WTC11 (cell line): ENCODE data around the gene ZNF253. TPM values are rescaled to one million over a fixed set of nuclear protein-coding genes. Genes with fewer than 3 reads are reported as not detected.

Experiments
- ATAC-seq: fragments of 200-7000 bp; cut with Tn5 transposase; 2 replicates; pipeline ENCODE4 v1.10.0; 2021; ENCODE audit warnings: mild to moderate bottlenecking, moderate library complexity
- CTCF ChIA-PET: fragments of 300-600 bp; sonication (Branson Sonifier 250); formaldehyde crosslinking; loops from one replicate; lab custom pipeline; 2021; ENCODE audit warnings: antibody characterized with exemption; lab: Charles Lee
- POLR2A ChIA-PET: fragments of 350-600 bp; sonication (Branson Sonifier 250); formaldehyde crosslinking; loops from one replicate; lab custom pipeline; 2021; ENCODE audit warnings: antibody characterized with exemption; lab: Charles Lee
- DNase-seq: peaks from one replicate; pipeline ENCODE4 v3.0.0; 2021; ENCODE audit warnings: low spot score
- H3K27ac Mint-ChIP-seq: 2 replicates; pipeline ENCODE4 v1.8.0; 2021; ENCODE audit warnings: mixed read lengths
- H3K27me3 Mint-ChIP-seq: 2 replicates; pipeline ENCODE4 v1.8.0; 2021; ENCODE audit warnings: low read depth, mild to moderate bottlenecking, moderate library complexity, mixed read lengths
- H3K36me3 Mint-ChIP-seq: 2 replicates; pipeline ENCODE4 v1.8.0; 2021; ENCODE audit warnings: mixed read lengths
- H3K4me1 Mint-ChIP-seq: 2 replicates; pipeline ENCODE4 v1.8.0; 2022; ENCODE audit warnings: mixed read lengths
- H3K4me3 Mint-ChIP-seq: 2 replicates; pipeline ENCODE4 v1.8.0; 2021; ENCODE audit warnings: mild to moderate bottlenecking, moderate library complexity, mixed read lengths
- H3K9me3 Mint-ChIP-seq: 2 replicates; pipeline ENCODE4 v1.8.0; 2021; ENCODE audit warnings: mixed read lengths
- AFF4 ChIP-seq: sonication (generic); formaldehyde crosslinking; IDR thresholded peaks from 2 replicates; pipeline ENCODE4 v1.8.1; 2023; ENCODE audit warnings: mild to moderate bottlenecking, missing genetic modification reagents, borderline replicate concordance
- AR ChIP-seq: fragments of 250-450 bp; sonication (Bioruptor Pico); IDR thresholded peaks from 2 replicates; pipeline ENCODE4 v1.9.0; 2021; ENCODE audit warnings: mild to moderate bottlenecking
- ATF1 ChIP-seq: sonication (generic); formaldehyde crosslinking; IDR thresholded peaks from 2 replicates; pipeline ENCODE4 v1.8.1; 2023; ENCODE audit warnings: mild to moderate bottlenecking, moderate library complexity, missing genetic modification reagents
- CREM ChIP-seq: sonication (generic); formaldehyde crosslinking; IDR thresholded peaks from 2 replicates; pipeline ENCODE4 v1.8.1; 2022; ENCODE audit warnings: mild to moderate bottlenecking, missing genetic modification reagents, moderate library complexity
- E2F1 ChIP-seq: sonication (generic); formaldehyde crosslinking; IDR thresholded peaks from 2 replicates; pipeline ENCODE4 v1.8.0; 2022; ENCODE audit warnings: mild to moderate bottlenecking, missing genetic modification reagents
- ETV6 ChIP-seq: sonication (generic); formaldehyde crosslinking; IDR thresholded peaks from 2 replicates; pipeline ENCODE4 v1.8.1; 2022; ENCODE audit warnings: mild to moderate bottlenecking, missing genetic modification reagents
- FOXK1 ChIP-seq: sonication (generic); formaldehyde crosslinking; IDR thresholded peaks from 2 replicates; pipeline ENCODE4 v1.8.0; 2022; ENCODE audit warnings: mild to moderate bottlenecking, moderate library complexity, missing genetic modification reagents
- FOXP4 ChIP-seq: sonication (generic); formaldehyde crosslinking; IDR thresholded peaks from 2 replicates; pipeline ENCODE4 v1.8.0; 2022; ENCODE audit warnings: mild to moderate bottlenecking, missing genetic modification reagents
- GTF2I ChIP-seq: fragments of 250-450 bp; sonication (Bioruptor Pico); conservative IDR thresholded peaks from 2 replicates; pipeline ENCODE4 v1.4.0; 2021; ENCODE audit warnings: mild to moderate bottlenecking
- HMGA2 ChIP-seq: fragments of 250-450 bp; sonication (Bioruptor Pico); IDR thresholded peaks from 2 replicates; pipeline ENCODE4 v1.4.0; 2021; ENCODE audit warnings: mild to moderate bottlenecking, moderate library complexity
- NFYB ChIP-seq: sonication (generic); formaldehyde crosslinking; conservative IDR thresholded peaks from 2 replicates; pipeline ENCODE4 v1.8.0; 2022; ENCODE audit warnings: low read depth, missing genetic modification reagents
- NR1H2 ChIP-seq: sonication (generic); formaldehyde crosslinking; IDR thresholded peaks from 2 replicates; pipeline ENCODE4 v1.9.0; 2021; ENCODE audit warnings: mild to moderate bottlenecking, moderate library complexity, missing genetic modification reagents
- RORB ChIP-seq: fragments of 250-450 bp; sonication (Bioruptor Pico); IDR thresholded peaks from 2 replicates; pipeline ENCODE4 v1.9.0; 2021; ENCODE audit warnings: mild to moderate bottlenecking
- SP1 ChIP-seq: sonication (generic); formaldehyde crosslinking; conservative IDR thresholded peaks from 2 replicates; pipeline ENCODE4 v1.8.1; 2022; ENCODE audit warnings: missing genetic modification reagents
- TEAD1 ChIP-seq: sonication (generic); formaldehyde crosslinking; IDR thresholded peaks from 2 replicates; pipeline ENCODE4 v1.8.0; 2022; ENCODE audit warnings: mild to moderate bottlenecking, missing genetic modification reagents
- total RNA-seq: library from RNA; stranded (reverse); gene quantifications from 3 replicates; pipeline ENCODE4 v1.2.3, GENCODE V29; 2021
- TF ChIP-seq, protein P1 (sequence below): fragments of 200-600 bp; IDR thresholded peaks from 2 replicates; pipeline ENCODE4 v1.8.0; 2022; ENCODE audit warnings: antibody characterized with exemption
- TF ChIP-seq, protein P2 (sequence below): sonication (generic); formaldehyde crosslinking; IDR thresholded peaks from 2 replicates; pipeline ENCODE4 v1.8.1; 2022; ENCODE audit warnings: mild to moderate bottlenecking, moderate library complexity, missing genetic modification reagents
- TF ChIP-seq, protein P3 (sequence below): sonication (generic); formaldehyde crosslinking; IDR thresholded peaks from 2 replicates; pipeline ENCODE4 v1.8.0; 2022; ENCODE audit warnings: mild to moderate bottlenecking, missing genetic modification reagents

ZNF253 gene
- total RNA-seq, 1 experiment from 2014 or later, result 43.6 TPM

DNA sequence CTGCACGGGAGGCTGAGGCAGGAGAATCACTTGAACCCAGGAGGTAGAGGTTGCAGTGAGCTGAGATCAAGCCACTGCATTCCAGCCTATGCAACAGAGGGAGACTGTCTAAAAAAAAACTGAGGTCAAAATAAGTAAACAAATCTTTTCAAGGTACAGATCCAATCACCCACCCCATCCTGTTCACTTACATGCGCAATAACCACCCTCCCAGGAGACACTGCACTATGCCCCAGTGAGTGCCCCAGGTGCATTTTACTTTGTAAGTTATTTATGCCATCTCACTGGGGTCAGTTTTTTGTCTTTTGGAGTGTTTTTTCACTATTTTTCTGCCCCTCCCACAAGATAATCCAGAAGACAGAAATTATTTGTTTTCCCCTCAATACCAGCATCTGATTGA is 6.9 kb upstream of the ZNF253 start (continued):
- no peak for TF ChIP-seq AR (CRISPR knock-in tag)
- no peak for TF ChIP-seq NR1H2
- no peak for TF ChIP-seq RORB (CRISPR knock-in tag)
- no peak for TF ChIP-seq E2F1 (CRISPR knock-in tag)
- TF ChIP-seq NFYB (CRISPR knock-in tag), result no peak
- no peak for TF ChIP-seq GTF2I (CRISPR knock-in tag)
- TF ChIP-seq, protein P1, sequence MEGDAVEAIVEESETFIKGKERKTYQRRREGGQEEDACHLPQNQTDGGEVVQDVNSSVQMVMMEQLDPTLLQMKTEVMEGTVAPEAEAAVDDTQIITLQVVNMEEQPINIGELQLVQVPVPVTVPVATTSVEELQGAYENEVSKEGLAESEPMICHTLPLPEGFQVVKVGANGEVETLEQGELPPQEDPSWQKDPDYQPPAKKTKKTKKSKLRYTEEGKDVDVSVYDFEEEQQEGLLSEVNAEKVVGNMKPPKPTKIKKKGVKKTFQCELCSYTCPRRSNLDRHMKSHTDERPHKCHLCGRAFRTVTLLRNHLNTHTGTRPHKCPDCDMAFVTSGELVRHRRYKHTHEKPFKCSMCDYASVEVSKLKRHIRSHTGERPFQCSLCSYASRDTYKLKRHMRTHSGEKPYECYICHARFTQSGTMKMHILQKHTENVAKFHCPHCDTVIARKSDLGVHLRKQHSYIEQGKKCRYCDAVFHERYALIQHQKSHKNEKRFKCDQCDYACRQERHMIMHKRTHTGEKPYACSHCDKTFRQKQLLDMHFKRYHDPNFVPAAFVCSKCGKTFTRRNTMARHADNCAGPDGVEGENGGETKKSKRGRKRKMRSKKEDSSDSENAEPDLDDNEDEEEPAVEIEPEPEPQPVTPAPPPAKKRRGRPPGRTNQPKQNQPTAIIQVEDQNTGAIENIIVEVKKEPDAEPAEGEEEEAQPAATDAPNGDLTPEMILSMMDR, result no peak
- TF ChIP-seq, all 79 proteins: peak for 0

GRCh38 chr19:19860756-19861390 is 4.8 kb upstream of the ZNF253 start:
- CTCF ChIA-PET, result interaction anchor here (0.9 to 1.9 kb wide), 8 partner anchors 31 to 217 kb away, joined by 3 to 9 read pairs (median 3); partner anchors contain the start of genes GMIP, ZNF506 and ZNF93
- ATAC-seq (peak; percentile 87), DNase-seq (peak; percentile 88)
- Mint-ChIP-seq H3K4me1 (peaks cover 24% of the 10 kb centered on the region), H3K27me3 (no peaks in the 10 kb centered on the region; the same call in 1 of the 2 replicates), H3K27ac (peak overlapping the region; percentile 99), H3K4me3 (peak overlapping the region; percentile 96), H3K36me3 (peaks cover 31% of the 10 kb centered on the region), H3K9me3 (no peaks in the 10 kb centered on the region)
- POLR2A ChIA-PET, result interaction anchor here (0.6 to 3.1 kb wide), 13 partner anchors 11 to 377 kb away, joined by 3 to 40 read pairs (median 4); partner anchors contain the start of genes GMIP, ZNF101, ZNF14 and ZNF506
- TF ChIP-seq AFF4 (CRISPR knock-in tag), result no peak
- TF ChIP-seq, protein P2, sequence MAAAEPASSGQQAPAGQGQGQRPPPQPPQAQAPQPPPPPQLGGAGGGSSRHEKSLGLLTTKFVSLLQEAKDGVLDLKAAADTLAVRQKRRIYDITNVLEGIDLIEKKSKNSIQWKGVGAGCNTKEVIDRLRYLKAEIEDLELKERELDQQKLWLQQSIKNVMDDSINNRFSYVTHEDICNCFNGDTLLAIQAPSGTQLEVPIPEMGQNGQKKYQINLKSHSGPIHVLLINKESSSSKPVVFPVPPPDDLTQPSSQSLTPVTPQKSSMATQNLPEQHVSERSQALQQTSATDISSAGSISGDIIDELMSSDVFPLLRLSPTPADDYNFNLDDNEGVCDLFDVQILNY (CRISPR knock-in tag), result peak; percentile 62; the same call in 1 of the 2 replicates
- peak; percentile 89 for TF ChIP-seq NFYB (CRISPR knock-in tag)
- peak; percentile 60; the same call in 1 of the 2 replicates for TF ChIP-seq E2F1 (CRISPR knock-in tag)
- peak; percentile 59; the same call in 1 of the 2 replicates for TF ChIP-seq FOXP4
- 0 out of 2 replicates have a peak, but pooled peaks have one; percentile 36 for TF ChIP-seq TEAD1 (CRISPR knock-in tag)
- peak; percentile 46; the same call in 1 of the 2 replicates for TF ChIP-seq ETV6 (CRISPR knock-in tag)
- no peak for TF ChIP-seq RORB (CRISPR knock-in tag)
- TF ChIP-seq ATF1, result peak; percentile 47; the same call in 1 of the 2 replicates
- 0 out of 2 replicates have a peak, but pooled peaks have one; percentile 25 for TF ChIP-seq CREM
- TF ChIP-seq SP1 (CRISPR knock-in tag), result no peak
- no peak for TF ChIP-seq HMGA2
- no peak for TF ChIP-seq FOXK1 (CRISPR knock-in tag)
- TF ChIP-seq, protein P3, sequence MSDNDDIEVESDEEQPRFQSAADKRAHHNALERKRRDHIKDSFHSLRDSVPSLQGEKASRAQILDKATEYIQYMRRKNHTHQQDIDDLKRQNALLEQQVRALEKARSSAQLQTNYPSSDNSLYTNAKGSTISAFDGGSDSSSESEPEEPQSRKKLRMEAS (CRISPR knock-in tag), result 0 out of 2 replicates have a peak, but pooled peaks have one; percentile 48
